Mesenchymal stem cell (in vitro differentiated cells and primary cell): ENCODE measurements around the gene SYT15.
"Not testable (repeated sequence)": the region's sequence is repeated elsewhere in the genome, so short reads cannot be mapped to it uniquely, and the experiment has no call there.

Experiments used
- DNase-seq: peaks from one replicate; pipeline ENCODE4 v3.0.0-alpha.2; 2013
- H2AFZ ChIP-seq: one replicate; pipeline ENCODE4 v1.6.1; 2013; ENCODE audit warnings: low read depth, mild to moderate bottlenecking, control low read depth, inconsistent platforms, low read length, moderate library complexity
- H2AK5ac ChIP-seq: 2 replicates; pipeline ENCODE4 v1.6.1; 2013; ENCODE audit warnings: low read length, moderate library complexity, mild to moderate bottlenecking, inconsistent platforms; ENCODE audit not compliant: severe bottlenecking
- H2BK120ac ChIP-seq: one replicate; pipeline ENCODE4 v1.6.1; 2013; ENCODE audit warnings: low read depth, mild to moderate bottlenecking, inconsistent platforms, low read length, moderate library complexity
- H2BK12ac ChIP-seq, 2 experiments: one replicate each; pipeline ENCODE4 v1.6.1; 2013; ENCODE audit warnings: inconsistent platforms in 2 of 2, low read length in 2 of 2, mild to moderate bottlenecking in 2 of 2, moderate library complexity in 2 of 2, control low read depth in 1 of 2
- H2BK15ac ChIP-seq: one replicate; pipeline ENCODE4 v1.6.1; 2013; ENCODE audit warnings: mild to moderate bottlenecking, low read depth, inconsistent platforms; ENCODE audit not compliant: poor library complexity, severe bottlenecking
- H2BK5ac ChIP-seq: 2 replicates; pipeline ENCODE4 v1.6.1; 2013; ENCODE audit warnings: low read depth, mild to moderate bottlenecking, low read length, control low read depth, inconsistent platforms; ENCODE audit not compliant: poor library complexity, severe bottlenecking
- H3K14ac ChIP-seq, 2 experiments: one replicate each; pipeline ENCODE4 v1.6.1; 2013; ENCODE audit warnings: inconsistent platforms in 2 of 2, low read length in 2 of 2, control low read depth in 1 of 2, mild to moderate bottlenecking in 1 of 2, moderate library complexity in 1 of 2
- H3K18ac ChIP-seq, 2 experiments: one replicate each; pipeline ENCODE4 v1.6.1; 2013; ENCODE audit warnings: inconsistent platforms in 2 of 2, low read length in 2 of 2, control low read depth in 1 of 2, low read depth in 1 of 2, mild to moderate bottlenecking in 1 of 2
- H3K23ac ChIP-seq, 2 experiments: one replicate each; pipeline ENCODE4 v1.6.1; 2013; ENCODE audit warnings: inconsistent platforms in 2 of 2, low read length in 2 of 2, mild to moderate bottlenecking in 2 of 2, moderate library complexity in 2 of 2, control low read depth in 1 of 2
- H3K27ac ChIP-seq: 2 replicates; pipeline ENCODE4 v1.5.1; 2013; ENCODE audit warnings: mild to moderate bottlenecking, moderate library complexity, low read length, control low read depth, inconsistent platforms; ENCODE audit not compliant: poor library complexity, severe bottlenecking
- H3K27me3 ChIP-seq, 2 experiments: 2 replicates each; pipeline versions ENCODE4 v1.6.1 to v1.7.0; 2013; ENCODE audit warnings: low read length in 2 of 2, mild to moderate bottlenecking in 2 of 2, moderate library complexity in 2 of 2, control low read depth in 1 of 2, inconsistent platforms in 1 of 2; ENCODE audit not compliant: control insufficient read depth in 1 of 2, insufficient read depth in 1 of 2
- H3K36me3 ChIP-seq, 2 experiments: 2 replicates each; pipeline versions ENCODE4 v1.6.1 to v1.7.0; 2013; ENCODE audit warnings: low read length in 2 of 2, control low read depth in 1 of 2, inconsistent platforms in 1 of 2, low read depth in 1 of 2, mild to moderate bottlenecking in 1 of 2; ENCODE audit not compliant: insufficient read depth in 2 of 2, control insufficient read depth in 1 of 2
- H3K4ac ChIP-seq, 2 experiments: one replicate each; pipeline ENCODE4 v1.6.1; 2013; ENCODE audit warnings: inconsistent platforms in 2 of 2, low read length in 2 of 2, mild to moderate bottlenecking in 2 of 2, moderate library complexity in 2 of 2, control low read depth in 1 of 2, low read depth in 1 of 2
- H3K4me1 ChIP-seq: 2 replicates; pipeline ENCODE4 v1.6.1; 2013; ENCODE audit warnings: low read depth, low read length, control low read depth; ENCODE audit not compliant: control insufficient read depth, insufficient read depth
- H3K4me2 ChIP-seq: 2 replicates; pipeline ENCODE4 v1.6.1; 2013; ENCODE audit warnings: low read length, mild to moderate bottlenecking, inconsistent platforms; ENCODE audit not compliant: poor library complexity, severe bottlenecking
- H3K4me3 ChIP-seq, 2 experiments: 2 replicates each; pipeline versions ENCODE4 v1.5.1 to v1.7.0; 2013; ENCODE audit warnings: low read length in 2 of 2, mild to moderate bottlenecking in 2 of 2, control low read depth in 1 of 2, low read depth in 1 of 2; ENCODE audit not compliant: insufficient read depth in 1 of 2
- H3K79me1 ChIP-seq: replicated peaks from 2 replicates; pipeline ENCODE4 v1.6.1; 2013; ENCODE audit warnings: mild to moderate bottlenecking, control low read depth, low read length, inconsistent platforms; ENCODE audit not compliant: poor library complexity, severe bottlenecking
- H3K9ac ChIP-seq: 2 replicates; pipeline ENCODE4 v1.7.0; 2013; ENCODE audit warnings: mild to moderate bottlenecking, low read length, moderate library complexity
- H3K9me3 ChIP-seq: 2 replicates; pipeline ENCODE4 v1.7.0; 2013; ENCODE audit warnings: mild to moderate bottlenecking, low read length; ENCODE audit not compliant: control insufficient read depth
- H4K8ac ChIP-seq: one replicate; pipeline ENCODE4 v1.6.1; 2013; ENCODE audit warnings: inconsistent platforms, mild to moderate bottlenecking, low read length, moderate library complexity
- H4K91ac ChIP-seq: one replicate; pipeline ENCODE4 v1.6.1; 2013; ENCODE audit warnings: mild to moderate bottlenecking, low read length, inconsistent platforms
- WGBS: methylation state at CpG from one replicate; pipeline ENCODE4 v1.1.7; 2013; ENCODE audit warnings: mixed read lengths; 5-methylcytosine and 5-hydroxymethylcytosine counted together

SYT15 gene

GRCh38 chr10:46600516-46600915, 21.6 kb downstream of the SYT15 start:
- H2AK5ac ChIP-seq, H4K91ac ChIP-seq, H3K79me1 ChIP-seq, H3K4me3 ChIP-seq, H2BK120ac ChIP-seq, H3K27me3 ChIP-seq, H3K14ac ChIP-seq, H3K36me3 ChIP-seq, DNase-seq, H3K18ac ChIP-seq, H2AFZ ChIP-seq, H3K4me1 ChIP-seq, H3K4me2 ChIP-seq, H2BK15ac ChIP-seq, H3K23ac ChIP-seq, H3K4ac ChIP-seq, H2BK5ac ChIP-seq, H3K27ac ChIP-seq, H3K9me3 ChIP-seq, H2BK12ac ChIP-seq, H4K8ac ChIP-seq, H3K9ac ChIP-seq: not testable (repeated sequence)
- no CpG with 5 or more reads among the region's 1 CpG for WGBS

GRCh38 chr10:46615540-46615939, 36.6 kb downstream of the SYT15 start:
- H2BK120ac ChIP-seq, H3K18ac ChIP-seq, H4K8ac ChIP-seq, H2BK5ac ChIP-seq, H2AK5ac ChIP-seq, H3K27me3 ChIP-seq, DNase-seq, H4K91ac ChIP-seq, H3K79me1 ChIP-seq, H2AFZ ChIP-seq, H3K4me3 ChIP-seq, H3K4ac ChIP-seq, H2BK12ac ChIP-seq, H3K27ac ChIP-seq, H3K4me2 ChIP-seq, H3K36me3 ChIP-seq, H3K23ac ChIP-seq, H3K9ac ChIP-seq, H3K14ac ChIP-seq, H3K9me3 ChIP-seq, H3K4me1 ChIP-seq, H2BK15ac ChIP-seq: not testable (repeated sequence)
- WGBS: no CpG with 5 or more reads among the region's 6 CpGs

GRCh38 chr10:46616227-46616626, 37.3 kb downstream of the SYT15 start:
- not testable (repeated sequence) for H4K8ac ChIP-seq, H3K14ac ChIP-seq, H4K91ac ChIP-seq, H3K9me3 ChIP-seq, H2AK5ac ChIP-seq, H3K79me1 ChIP-seq, H3K27ac ChIP-seq, H3K27me3 ChIP-seq, H3K4ac ChIP-seq, H3K9ac ChIP-seq, DNase-seq, H2BK15ac ChIP-seq, H2BK5ac ChIP-seq, H3K36me3 ChIP-seq, H3K18ac ChIP-seq, H2BK120ac ChIP-seq, H3K23ac ChIP-seq, H2AFZ ChIP-seq, H2BK12ac ChIP-seq, H3K4me1 ChIP-seq, H3K4me2 ChIP-seq, H3K4me3 ChIP-seq
- WGBS: no CpG with 5 or more reads among the region's 3 CpGs

GRCh38 chr10:46617134-46617533, 38.2 kb downstream of the SYT15 start:
- H2BK12ac ChIP-seq, H2BK120ac ChIP-seq, DNase-seq, H3K27ac ChIP-seq, H3K18ac ChIP-seq, H3K4me1 ChIP-seq, H3K9me3 ChIP-seq, H3K4ac ChIP-seq, H3K36me3 ChIP-seq, H2BK5ac ChIP-seq, H3K27me3 ChIP-seq, H3K79me1 ChIP-seq, H2AK5ac ChIP-seq, H3K4me2 ChIP-seq, H3K9ac ChIP-seq, H2AFZ ChIP-seq, H3K4me3 ChIP-seq, H3K14ac ChIP-seq, H2BK15ac ChIP-seq, H4K91ac ChIP-seq, H3K23ac ChIP-seq, H4K8ac ChIP-seq: not testable (repeated sequence)
- WGBS: 81% methylated on average over 2 of the region's 4 CpGs
